Measurements from ENCODE around the gene FAM89B.

The FAM89B gene

GRCh38 chr11:65586676-65587075 lies 14.3 kb downstream of the FAM89B start:
- no peak for DNase-seq (ENCODE audit: extremely low read depth in 1 of 2, low read depth in 1 of 2)

- peak; percentile 52 to 61 for DNase-seq (ENCODE audit: extremely low read depth in 1 of 2, low read depth in 1 of 2)
Observed at GRCh38 chr11:65588199-65589054, 16.1 kb downstream of the FAM89B start.

- no peak for DNase-seq (ENCODE audit: extremely low read depth in 1 of 2, low read depth in 1 of 2)
Observed at GRCh38 chr11:65589444-65590239, 17.3 kb downstream of the FAM89B start.

GRCh38 chr11:65590240-65590738 lies 18.0 kb downstream of the FAM89B start:
- DNase-seq (ENCODE audit: extremely low read depth in 1 of 2, low read depth in 1 of 2): no peak

GRCh38 chr11:65591939-65592857 lies 19.9 kb downstream of the FAM89B start:
- no peak for DNase-seq (ENCODE audit: extremely low read depth in 1 of 2, low read depth in 1 of 2)

GRCh38 chr11:65592858-65593517 lies 20.6 kb downstream of the FAM89B start:
- DNase-seq (ENCODE audit: extremely low read depth in 1 of 2, low read depth in 1 of 2): no peak

GRCh38 chr11:65593518-65594414 lies 21.4 kb downstream of the FAM89B start:
- no peak for DNase-seq (ENCODE audit: extremely low read depth in 1 of 2, low read depth in 1 of 2)

GRCh38 chr11:65595131-65595530 lies 22.8 kb downstream of the FAM89B start:
- no peak for DNase-seq (ENCODE audit: extremely low read depth in 1 of 2, low read depth in 1 of 2)

GRCh38 chr11:65595543-65596281 lies 23.4 kb downstream of the FAM89B start, which contains the start of gene KCNK7:
Gene KCNK7, minus strand, starts transcription at chr11:65595800. Its CDS starts 28 bp downstream, at chr11:65595772.
- no peak for DNase-seq (ENCODE audit: extremely low read depth in 1 of 2, low read depth in 1 of 2)

- DNase-seq (ENCODE audit: extremely low read depth in 1 of 2, low read depth in 1 of 2): no peak
Observed at GRCh38 chr11:65596520-65596919, 24.2 kb downstream of the FAM89B start.

- no peak for DNase-seq (ENCODE audit: extremely low read depth in 1 of 2, low read depth in 1 of 2)
Observed at GRCh38 chr11:65598258-65598699, 25.9 kb downstream of the FAM89B start.

GRCh38 chr11:65599216-65599954 lies 27.0 kb downstream of the FAM89B start:
- DNase-seq (ENCODE audit: extremely low read depth in 1 of 2, low read depth in 1 of 2): no peak

GRCh38 chr11:65599955-65600246 lies 27.6 kb downstream of the FAM89B start:
- DNase-seq (ENCODE audit: extremely low read depth in 1 of 2, low read depth in 1 of 2): no peak

- DNase-seq (ENCODE audit: extremely low read depth in 1 of 2, low read depth in 1 of 2): no peak
Observed at GRCh38 chr11:65604258-65604657, 31.9 kb downstream of the FAM89B start.

- DNase-seq (ENCODE audit: extremely low read depth in 1 of 2, low read depth in 1 of 2): no peak
Observed at GRCh38 chr11:65606876-65607613, 34.7 kb downstream of the FAM89B start.

- no peak for DNase-seq (ENCODE audit: extremely low read depth in 1 of 2, low read depth in 1 of 2)
Observed at GRCh38 chr11:65607614-65608426, 35.5 kb downstream of the FAM89B start.

All from activated CD8-positive, alpha-beta memory T cell treated with anti-CD3 and anti-CD28 coated beads for 1 hour (primary cell).